ENCODE data around the gene RBL2.
"Not testable (repeated sequence)": the region's sequence is repeated elsewhere in the genome, so short reads cannot be mapped to it uniquely, and the experiment has no call there.

The RBL2 gene, protein sequence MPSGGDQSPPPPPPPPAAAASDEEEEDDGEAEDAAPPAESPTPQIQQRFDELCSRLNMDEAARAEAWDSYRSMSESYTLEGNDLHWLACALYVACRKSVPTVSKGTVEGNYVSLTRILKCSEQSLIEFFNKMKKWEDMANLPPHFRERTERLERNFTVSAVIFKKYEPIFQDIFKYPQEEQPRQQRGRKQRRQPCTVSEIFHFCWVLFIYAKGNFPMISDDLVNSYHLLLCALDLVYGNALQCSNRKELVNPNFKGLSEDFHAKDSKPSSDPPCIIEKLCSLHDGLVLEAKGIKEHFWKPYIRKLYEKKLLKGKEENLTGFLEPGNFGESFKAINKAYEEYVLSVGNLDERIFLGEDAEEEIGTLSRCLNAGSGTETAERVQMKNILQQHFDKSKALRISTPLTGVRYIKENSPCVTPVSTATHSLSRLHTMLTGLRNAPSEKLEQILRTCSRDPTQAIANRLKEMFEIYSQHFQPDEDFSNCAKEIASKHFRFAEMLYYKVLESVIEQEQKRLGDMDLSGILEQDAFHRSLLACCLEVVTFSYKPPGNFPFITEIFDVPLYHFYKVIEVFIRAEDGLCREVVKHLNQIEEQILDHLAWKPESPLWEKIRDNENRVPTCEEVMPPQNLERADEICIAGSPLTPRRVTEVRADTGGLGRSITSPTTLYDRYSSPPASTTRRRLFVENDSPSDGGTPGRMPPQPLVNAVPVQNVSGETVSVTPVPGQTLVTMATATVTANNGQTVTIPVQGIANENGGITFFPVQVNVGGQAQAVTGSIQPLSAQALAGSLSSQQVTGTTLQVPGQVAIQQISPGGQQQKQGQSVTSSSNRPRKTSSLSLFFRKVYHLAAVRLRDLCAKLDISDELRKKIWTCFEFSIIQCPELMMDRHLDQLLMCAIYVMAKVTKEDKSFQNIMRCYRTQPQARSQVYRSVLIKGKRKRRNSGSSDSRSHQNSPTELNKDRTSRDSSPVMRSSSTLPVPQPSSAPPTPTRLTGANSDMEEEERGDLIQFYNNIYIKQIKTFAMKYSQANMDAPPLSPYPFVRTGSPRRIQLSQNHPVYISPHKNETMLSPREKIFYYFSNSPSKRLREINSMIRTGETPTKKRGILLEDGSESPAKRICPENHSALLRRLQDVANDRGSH

DNA sequence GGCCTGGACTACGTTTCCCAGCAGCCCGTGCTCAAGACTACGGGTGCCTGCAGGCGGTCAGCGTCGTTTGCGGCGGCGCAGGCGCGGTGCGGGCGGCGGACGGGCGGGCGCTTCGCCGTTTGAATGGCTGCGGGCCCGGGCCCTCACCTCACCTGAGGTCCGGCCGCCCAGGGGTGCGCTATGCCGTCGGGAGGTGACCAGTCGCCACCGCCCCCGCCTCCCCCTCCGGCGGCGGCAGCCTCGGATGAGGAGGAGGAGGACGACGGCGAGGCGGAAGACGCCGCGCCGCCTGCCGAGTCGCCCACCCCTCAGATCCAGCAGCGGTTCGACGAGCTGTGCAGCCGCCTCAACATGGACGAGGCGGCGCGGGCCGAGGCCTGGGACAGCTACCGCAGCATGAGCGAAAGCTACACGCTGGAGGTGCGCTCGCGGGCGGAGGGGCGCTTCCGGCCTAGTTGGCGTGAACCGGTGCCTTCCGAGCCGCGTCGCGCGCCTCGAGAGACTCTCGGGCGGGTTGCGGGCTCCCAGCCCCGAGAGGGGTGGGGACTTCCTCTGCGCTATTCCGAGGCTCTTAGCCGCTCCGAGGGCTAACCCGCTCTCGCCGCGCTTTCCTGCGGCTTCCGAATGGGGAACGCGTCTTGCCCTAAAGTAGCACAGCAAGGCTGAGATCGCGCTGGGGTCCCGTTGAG, at the start of gene RBL2:
TSS of gene RBL2 (plus strand) at position 95 of the 689 bp plus-strand sequence. CDS start at position 181, 86 bp downstream.
- DNase-seq = peak; percentile 77

DNA sequence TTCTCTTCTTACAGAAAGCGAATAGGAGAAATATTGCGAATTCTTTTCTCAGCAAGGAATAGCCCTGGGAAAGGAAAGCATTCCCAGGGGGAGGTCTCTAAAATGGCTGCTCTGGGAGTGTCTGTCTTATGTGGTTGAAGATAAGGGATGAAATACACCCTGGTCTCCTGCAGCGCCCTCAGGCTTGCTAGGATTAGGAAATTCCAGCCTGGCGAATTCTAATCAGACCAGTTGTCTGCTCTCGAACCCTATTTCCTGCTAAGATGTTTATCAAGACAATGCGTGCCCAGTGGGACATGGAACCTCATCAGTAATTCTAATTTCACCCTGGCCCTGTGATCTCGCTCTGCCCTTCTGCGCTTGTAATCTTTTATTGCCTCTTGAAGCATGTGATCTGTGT, 49.7 kb upstream of the RBL2 start:
- not testable (repeated sequence) for DNase-seq

DNA sequence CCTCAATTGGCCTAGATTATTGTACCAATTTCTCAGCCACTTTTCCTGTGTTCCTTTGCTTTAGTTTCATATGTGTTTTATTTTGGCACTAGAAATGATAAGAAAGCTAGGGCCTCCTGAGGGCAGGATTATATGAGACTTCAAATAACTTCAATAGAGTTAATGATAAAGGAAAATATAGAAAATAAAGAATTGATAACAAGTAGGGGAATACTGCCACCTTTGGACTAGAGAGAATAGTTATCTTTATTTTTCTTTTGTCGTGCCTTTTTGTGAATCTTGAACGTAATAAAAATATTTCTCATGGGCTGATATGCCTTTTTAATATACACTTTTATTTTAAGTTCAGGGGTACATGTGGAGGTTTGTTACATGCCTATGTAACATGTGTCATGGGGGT, 29.3 kb upstream of the RBL2 start:
- no peak for DNase-seq

DNA sequence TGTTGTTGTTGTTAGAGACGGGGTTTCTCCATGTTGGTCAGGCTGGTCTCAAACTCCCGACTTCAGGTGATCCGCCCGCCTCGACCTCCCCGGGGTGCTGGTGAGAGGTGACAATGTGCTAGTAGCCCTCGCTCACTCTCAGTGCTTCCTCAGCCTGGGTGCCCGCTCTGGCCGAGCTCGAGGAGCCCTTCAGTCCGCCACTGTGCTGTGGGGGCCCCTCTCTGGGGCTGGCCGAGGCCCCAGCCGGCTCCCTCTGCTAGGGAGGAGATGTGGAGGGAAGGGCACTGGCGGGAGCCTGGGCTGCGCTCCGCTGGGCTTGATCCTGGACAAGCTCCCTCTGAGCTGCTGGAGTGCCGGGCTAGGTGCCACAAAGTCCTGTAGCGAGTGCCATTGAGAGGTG, 21.7 kb upstream of the RBL2 start:
- no peak for DNase-seq

DNA sequence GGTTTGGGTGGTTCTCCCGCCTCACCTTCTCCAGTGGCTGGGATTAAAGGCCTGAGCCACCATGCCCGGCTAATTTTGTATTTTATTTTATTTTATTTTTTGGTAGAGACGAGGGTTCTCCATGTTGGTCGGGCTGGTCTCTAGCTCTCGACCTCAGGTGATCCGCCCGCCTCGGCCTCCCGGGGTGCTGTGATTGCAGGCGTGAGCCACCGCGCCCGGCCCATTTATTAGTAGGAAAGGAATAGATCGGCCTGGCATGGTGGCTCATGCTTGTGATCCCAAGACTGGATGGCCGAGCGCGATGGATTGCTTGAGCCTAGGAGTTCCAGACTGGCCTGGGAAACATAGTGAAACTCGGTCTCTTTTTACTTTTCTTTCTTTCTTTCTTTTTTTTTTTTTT, 20.4 kb upstream of the RBL2 start:
- DNase-seq = no peak

DNA sequence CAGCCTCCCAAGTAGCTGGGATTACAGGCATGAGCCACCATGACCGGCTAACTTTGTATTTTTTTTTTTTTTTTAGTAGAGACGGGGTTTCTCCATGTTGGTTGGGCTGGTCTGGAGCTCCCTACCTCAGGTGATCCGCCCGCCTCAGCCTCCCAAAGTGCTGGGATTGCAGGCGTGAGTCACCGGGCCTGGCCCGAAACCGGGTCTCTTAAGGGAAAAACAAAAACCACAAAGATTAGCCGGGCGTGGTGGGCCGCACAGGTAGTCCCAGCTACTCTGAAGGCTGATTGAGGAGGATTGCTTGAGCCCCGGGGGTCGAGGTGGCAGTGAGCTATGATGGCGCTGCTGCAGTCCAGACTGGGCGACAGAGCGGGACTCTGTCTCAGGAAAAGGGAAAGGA, 19.9 kb upstream of the RBL2 start:
- no peak for DNase-seq

DNA sequence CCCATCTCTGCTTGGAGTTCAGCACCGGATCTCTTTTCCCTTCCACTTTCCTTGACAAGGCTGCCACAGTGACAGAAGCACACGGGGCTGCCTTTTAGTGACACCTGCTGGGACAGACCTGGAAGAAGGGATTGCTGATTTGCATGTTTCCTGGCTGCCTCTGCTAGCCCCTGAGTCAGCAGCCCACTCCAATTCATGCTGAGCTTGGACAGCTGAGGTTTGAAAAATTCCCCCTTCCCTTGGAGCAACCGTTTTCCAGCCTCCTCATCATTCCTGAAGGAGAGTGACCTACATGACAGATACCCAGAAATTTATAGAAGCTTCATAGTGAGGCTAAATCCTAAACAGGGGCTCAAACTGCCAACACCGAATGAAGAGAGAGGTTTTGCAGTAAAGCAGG, 18.8 kb upstream of the RBL2 start:
- no peak for DNase-seq

DNA sequence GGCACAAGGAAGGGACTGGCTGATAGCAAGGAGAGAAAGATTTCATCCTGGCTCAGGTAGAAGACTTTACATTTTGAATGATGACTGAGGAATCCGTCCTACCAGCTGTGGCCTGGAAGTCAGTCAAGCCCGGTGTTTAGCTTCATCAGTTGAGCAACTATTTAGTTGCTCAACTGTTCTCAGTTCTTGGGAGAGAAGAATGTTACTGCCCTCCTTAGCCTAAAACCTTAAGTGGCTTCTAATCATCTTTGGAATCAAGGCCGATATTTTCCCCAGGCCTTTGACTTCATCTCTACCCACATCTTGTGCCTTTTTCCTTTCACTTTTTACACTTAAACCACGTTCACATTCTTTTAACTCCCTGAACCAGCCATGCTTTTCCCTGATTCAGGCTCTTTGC, 17.3 kb upstream of the RBL2 start:
- DNase-seq = no peak

DNA sequence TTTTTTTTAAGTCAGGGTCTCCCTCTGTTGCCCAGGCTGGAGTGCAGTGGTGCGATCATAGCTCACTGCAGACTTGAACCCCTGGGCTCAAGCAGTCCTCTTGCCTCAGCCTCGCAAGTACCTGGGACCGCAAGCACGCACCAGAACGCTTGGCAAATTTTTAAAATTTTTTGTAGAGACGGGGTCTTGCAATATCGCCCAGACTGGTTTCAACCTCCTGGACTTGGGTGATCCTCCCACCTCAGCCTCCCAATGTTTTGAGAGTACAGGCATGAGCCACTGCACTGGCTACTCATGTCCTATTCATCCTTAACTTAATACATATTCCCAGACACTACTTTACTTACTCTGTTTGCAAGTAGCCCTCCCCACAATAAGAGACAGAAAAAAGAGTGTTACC, 16.3 kb upstream of the RBL2 start:
- no peak for DNase-seq

DNA sequence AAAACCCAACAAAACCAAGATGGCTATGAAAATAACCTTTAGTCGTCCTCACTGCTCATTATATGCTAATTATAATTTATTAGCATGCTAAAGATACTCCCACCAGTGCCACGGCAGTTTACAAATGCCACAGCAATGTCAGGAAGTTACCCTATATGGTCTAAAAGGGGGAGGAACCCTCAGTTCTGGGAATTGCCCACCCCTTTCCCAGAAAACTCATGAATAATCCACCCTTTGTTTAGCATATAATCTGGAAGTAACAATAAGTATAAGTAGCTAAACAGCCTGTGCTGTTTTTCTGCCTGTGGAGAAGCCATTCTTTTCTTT, 14.9 kb upstream of the RBL2 start:
- DNase-seq = not testable (repeated sequence)

DNA sequence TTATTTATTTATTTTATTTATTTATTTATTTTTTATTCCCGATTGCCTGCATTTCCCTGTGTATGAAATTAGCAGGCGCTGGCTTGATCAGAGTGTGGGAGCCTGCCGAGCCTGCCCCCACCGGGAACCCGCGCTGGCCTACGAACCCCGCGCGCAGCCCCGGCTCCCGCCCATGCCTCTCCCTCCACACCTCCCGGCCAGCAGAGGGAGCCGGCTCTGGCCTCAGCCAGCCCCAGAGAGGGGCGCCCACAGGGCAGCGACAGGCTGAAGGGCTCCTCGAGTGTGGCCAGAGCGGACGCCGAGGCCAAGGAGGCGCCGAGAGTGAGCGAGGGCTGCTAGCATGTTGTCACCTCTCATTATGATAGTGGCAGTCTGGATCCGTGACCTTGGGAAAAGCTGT, 13.0 kb upstream of the RBL2 start:
- DNase-seq = no peak

DNA sequence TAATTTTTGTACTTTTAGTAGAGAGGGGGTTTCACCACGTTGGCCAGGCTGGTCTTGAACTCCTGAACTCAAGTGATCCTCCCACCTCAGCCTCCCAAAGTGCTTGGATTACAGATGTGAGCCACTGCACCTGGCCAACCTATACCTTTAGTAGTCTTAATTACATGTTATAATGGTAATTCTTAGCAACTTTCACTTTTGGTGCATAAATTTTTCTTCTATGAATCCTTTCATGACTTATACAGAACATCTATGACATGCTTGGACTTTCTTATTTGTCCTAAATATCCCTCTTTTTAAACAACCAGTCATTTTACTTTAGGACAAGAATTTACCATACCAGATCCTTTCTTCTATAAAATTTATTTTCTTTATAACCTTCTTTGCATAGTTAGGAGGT, 10.3 kb upstream of the RBL2 start:
- not testable (repeated sequence) for DNase-seq

DNA sequence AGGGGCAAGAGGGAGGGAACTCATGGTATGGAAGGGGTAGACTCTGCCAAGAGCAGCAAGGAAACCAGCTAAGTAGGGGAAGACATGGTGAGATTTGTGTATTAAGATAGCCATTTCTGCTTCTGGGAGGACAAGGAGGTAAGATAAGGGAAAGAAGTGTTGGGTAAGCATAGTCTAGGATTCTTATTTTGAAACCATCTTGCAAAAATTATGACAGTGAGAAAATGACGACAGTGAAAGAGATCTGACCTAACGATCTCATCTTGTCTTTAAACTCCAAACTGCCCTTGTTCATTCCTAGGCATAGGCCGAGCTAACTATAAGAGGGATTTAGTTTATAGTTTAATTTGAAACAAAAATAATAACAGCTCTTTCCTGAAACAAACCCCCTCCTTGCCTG, 5.6 kb upstream of the RBL2 start:
- DNase-seq = no peak

DNA sequence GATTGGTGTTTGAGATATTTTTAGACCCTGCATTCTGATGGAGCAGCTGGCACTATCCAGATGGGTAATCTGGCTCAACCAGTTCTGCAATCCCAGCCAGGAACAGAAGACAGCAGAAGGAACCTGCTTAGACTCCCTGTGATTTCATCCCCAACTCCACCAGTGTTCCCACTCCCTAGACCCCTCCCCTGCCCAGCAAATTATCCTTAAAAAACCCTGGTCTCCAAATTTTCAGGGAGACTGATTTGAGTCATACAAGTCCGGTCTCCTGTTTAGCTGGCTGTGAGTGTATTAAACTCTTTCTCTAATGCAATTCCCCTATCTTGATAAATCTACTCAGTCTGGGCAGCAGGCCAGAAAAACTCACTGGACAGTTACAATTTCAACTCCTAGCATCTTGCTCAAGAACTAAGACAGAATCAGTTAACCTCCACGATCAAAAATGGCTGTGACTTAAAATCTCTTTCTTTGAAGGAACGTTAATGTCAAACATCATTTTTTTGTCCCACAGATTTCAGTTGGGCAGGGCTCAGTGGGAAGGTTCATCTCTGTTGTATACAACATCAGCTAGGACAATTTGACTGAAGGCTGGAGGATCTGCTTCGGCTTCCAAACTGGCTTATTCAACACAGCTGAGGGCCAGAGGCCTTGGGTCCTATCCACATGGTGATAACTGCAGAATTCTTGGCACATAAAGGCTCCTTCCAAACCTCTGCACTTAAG, 4.9 kb upstream of the RBL2 start:
- no peak for DNase-seq

DNA sequence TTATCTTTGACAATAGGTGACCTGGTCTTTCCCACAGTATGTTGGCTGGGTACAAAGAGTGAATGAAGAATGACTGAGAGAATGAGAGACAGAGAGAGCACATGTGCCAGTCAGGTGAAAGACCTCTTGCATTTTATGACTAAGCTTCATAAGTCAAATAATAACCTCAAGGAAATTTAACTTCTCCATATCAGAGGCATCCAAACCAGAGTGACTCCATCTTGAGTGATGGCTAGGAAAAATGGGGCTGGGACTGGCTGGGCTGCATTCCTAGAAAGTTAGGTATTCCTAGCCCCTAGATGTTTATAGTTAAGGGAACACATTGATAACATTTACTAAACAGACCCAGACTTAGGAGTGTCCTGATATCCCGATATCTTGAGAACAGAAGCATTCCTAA, 3.9 kb upstream of the RBL2 start:
- DNase-seq = no peak

DNA sequence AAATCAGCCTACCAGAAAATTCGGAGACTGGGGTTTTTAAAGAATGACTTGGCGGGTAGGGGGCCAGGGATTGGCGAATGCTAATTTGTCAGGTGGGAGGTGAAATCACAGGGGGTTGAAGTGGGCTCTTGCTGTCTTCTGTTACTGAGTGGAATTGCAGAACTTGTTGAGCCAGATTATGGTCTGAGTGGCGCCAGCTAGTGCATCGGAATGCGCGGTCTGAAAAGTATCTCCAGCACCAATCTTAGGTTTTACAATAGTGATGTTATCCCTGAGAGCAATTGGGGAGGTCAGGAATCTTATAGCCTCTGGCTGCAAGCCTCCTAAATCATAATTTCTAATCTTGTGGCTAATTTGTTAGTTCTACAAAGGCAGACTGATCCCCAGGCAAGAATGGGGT, 762 bp upstream of the RBL2 start:
- DNase-seq = no peak

DNA sequence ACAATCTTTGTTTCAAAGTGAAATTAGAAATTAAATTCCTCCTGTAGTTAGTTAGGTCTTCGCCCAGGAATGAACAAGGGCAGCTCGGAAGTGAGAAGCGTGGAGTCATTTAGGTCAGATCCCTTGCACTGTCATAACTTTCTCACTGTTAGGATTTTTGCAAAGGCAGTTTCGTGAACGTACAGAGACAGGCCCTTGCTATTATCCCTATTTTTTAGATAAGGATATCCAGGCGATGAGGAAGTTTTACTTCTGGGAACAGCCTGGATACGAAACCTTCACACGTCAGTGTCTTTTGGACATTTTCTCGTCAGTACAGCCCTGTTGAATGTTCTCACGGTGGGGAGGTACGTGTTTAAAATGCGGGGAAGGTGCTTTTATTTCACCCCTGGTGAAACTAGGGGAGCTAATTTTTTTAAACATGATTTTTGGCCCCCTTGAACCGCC, 318 bp upstream of the RBL2 start:
- no peak for DNase-seq

DNA sequence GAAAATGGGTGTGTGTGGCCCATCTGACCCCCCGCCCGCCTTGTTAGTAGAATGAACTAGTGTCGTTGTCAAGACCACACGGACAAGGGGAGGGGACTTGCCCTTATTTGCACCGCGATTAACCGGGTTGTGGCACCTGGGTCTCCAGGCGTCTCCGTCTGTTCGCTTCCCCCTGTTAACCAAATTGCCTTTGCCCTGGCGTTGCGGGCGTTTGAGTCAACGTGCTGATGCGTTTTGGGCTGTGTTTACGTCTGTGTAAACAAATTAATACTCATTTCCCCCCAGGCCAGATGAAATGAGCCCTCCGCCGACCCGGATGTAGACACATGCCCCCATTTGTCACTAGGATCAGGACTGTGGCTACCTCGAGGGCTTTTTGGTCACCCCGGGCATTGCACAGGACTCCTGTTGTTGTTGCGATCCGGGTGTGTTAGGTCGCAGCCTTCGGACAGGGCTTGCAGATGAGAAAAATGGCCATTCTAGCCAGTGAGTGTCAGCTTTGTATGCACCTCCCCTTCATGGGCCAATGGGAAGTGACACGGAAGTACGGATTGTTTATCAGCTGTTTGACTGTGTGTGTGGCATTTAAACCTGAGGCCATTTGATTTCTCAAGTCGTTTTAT, 906 bp downstream of the RBL2 start:
- peak; percentile 55 for DNase-seq

DNA sequence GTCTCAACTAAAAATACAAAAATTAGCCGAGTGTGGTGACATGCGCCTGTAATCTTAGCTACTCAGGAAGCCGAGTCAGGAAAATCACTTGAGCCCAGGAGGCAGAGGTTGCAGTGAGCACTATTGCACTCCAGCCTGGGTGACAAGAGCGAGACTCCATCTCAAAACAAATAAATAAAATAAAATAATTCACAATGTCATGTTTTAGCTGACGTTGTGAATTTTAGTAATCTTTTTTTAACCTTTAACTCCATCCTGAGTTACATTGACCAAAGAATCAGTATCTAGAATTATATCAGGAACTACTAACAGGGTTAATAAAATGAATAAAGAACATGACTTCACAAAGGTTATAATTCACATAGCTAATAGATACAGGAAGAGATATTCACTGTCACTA, 5.9 kb downstream of the RBL2 start:
- no peak for DNase-seq

DNA sequence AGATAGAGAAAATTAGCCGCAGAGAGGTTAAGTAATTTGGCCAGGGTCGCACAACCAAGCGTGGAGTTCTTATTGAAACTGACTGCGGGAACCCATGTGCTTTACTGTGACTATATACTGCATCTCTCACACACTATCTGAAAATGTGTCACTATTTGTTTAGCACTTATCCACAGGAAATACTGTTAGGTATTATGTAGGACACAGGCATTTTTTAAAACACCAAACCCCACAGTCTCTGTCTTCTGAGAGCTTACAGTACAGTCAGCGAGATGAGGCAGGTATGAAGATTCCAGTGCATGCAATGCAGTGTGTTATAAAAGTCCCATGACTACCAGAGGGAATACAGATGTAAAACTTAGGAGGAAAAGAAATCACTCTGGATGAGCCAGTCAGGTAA, 11.3 kb downstream of the RBL2 start:
- DNase-seq = no peak

DNA sequence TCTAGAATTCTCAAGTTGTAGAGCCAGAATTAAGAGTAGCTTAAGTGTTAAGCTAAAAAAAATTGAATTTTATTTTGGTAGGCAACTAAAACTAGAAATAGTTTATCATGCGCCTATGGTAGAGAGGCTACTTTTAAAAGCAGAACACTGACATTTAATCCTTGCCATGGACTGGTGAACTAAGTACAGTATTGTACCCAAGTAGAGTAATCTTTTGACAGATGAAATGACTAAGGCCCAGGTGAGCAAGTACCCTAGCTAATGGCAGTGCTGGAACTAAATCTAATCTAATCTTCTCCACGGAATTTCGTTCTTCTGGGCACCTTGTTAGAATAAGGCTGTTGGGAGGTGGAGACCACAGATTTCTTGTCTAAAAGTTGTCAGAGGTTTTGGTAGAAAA, 11.8 kb downstream of the RBL2 start:
- DNase-seq = no peak
